Omental fat pad (tissue), 4 donors: ENCODE data around the gene EXOC3. TPM values are rescaled to one million over a fixed set of nuclear protein-coding genes. Genes with fewer than 3 reads are reported as not detected.
"Not testable (repeated sequence)": the region's sequence is repeated elsewhere in the genome, so short reads cannot be mapped to it uniquely, and the experiment has no call there.

Experiments
- ATAC-seq: fragments of 150-250 bp; one replicate; pipeline ENCODE4 v1.9.1; 2016; ENCODE audit warnings: mild to moderate bottlenecking, moderate library complexity; ENCODE audit not compliant: low FRiP score
- DNase-seq: peaks from one replicate; pipeline ENCODE4 v3.0.0-alpha.2; 2019; ENCODE audit warnings: low spot score
- CTCF ChIP-seq, 3 donors: fragments of 450-650 bp; IDR thresholded peaks; one replicate each; pipeline ENCODE4 v1.5.1; 2016 to 2017; ENCODE audit warnings: antibody characterized with exemption in 3 of 3, mild to moderate bottlenecking in 3 of 3, moderate library complexity in 2 of 3
- total RNA-seq, 4 donors: library from RNA; depleted of rRNA; stranded (reverse); fragments of >200 nt; gene quantifications; one replicate each; pipeline ENCODE4 v1.1.0, GENCODE V29; 2016

The EXOC3 gene
- total RNA-seq, 4 donors from 2014 or later: 46.0 to 56.1 (median 49.5) TPM

- no peak for ATAC-seq
- no peak for DNase-seq
- no peak for TF ChIP-seq CTCF (IDR thresholded peaks at IDR 0.05)
These were observed 41.6 kb downstream of the EXOC3 start for GRCh38 chr5:484556-484955.

- no peak for TF ChIP-seq CTCF (IDR thresholded peaks at IDR 0.05)
- DNase-seq (no peak), ATAC-seq (no peak)
These were observed 42.4 kb downstream of the EXOC3 start for GRCh38 chr5:485113-485945.

- no peak for TF ChIP-seq CTCF (IDR thresholded peaks at IDR 0.05)
- DNase-seq (no peak), ATAC-seq (no peak)
These were observed 43.0 kb downstream of the EXOC3 start for GRCh38 chr5:485946-486491.

- ATAC-seq, DNase-seq: not testable (repeated sequence)
These were observed 43.6 kb downstream of the EXOC3 start for GRCh38 chr5:486597-486996.

GRCh38 chr5:488241-488640 is 45.3 kb downstream of the EXOC3 start:
- no peak for ATAC-seq
- no peak for DNase-seq
- TF ChIP-seq CTCF (IDR thresholded peaks at IDR 0.05): no peak

GRCh38 chr5:488744-489688 is 46.0 kb downstream of the EXOC3 start:
- no peak for ATAC-seq
- TF ChIP-seq CTCF (IDR thresholded peaks at IDR 0.05): no peak
- DNase-seq: no peak

- DNase-seq (no peak), ATAC-seq (no peak)
- TF ChIP-seq CTCF (IDR thresholded peaks at IDR 0.05): no peak
These were observed 46.7 kb downstream of the EXOC3 start for GRCh38 chr5:489689-490080.
